ENCODE data around the gene RSU1.

The RSU1 gene

GRCh38 chr10:16741540-16741939, 75.7 kb downstream of the RSU1 start:
- DNase-seq (ENCODE audit: low read depth in 2 of 2): no peak

- DNase-seq (ENCODE audit: low read depth in 2 of 2): no peak
Measured at GRCh38 chr10:16737420-16737819, 79.8 kb downstream of the RSU1 start.

GRCh38 chr10:16735671-16736070, 81.6 kb downstream of the RSU1 start:
- no peak for DNase-seq (ENCODE audit: low read depth in 2 of 2)

GRCh38 chr10:16732376-16732775, 84.8 kb downstream of the RSU1 start:
- no peak for DNase-seq (ENCODE audit: low read depth in 2 of 2)

- no peak for DNase-seq (ENCODE audit: low read depth in 2 of 2)
Measured at GRCh38 chr10:16728266-16728665, 89.0 kb downstream of the RSU1 start.

- no peak for DNase-seq (ENCODE audit: low read depth in 2 of 2)
Measured at GRCh38 chr10:16727666-16728065, 89.6 kb downstream of the RSU1 start.

GRCh38 chr10:16724509-16724908, 92.7 kb downstream of the RSU1 start:
- DNase-seq (ENCODE audit: low read depth in 2 of 2): no peak

GRCh38 chr10:16720812-16721211, 96.4 kb downstream of the RSU1 start:
- DNase-seq (ENCODE audit: low read depth in 2 of 2): no peak

GRCh38 chr10:16717622-16718395, 99.4 kb downstream of the RSU1 start:
- no peak for DNase-seq (ENCODE audit: low read depth in 2 of 2)

GRCh38 chr10:16716051-16716450, 101.2 kb downstream of the RSU1 start:
- DNase-seq (ENCODE audit: low read depth in 2 of 2): no peak

GRCh38 chr10:16713290-16713689, 103.9 kb downstream of the RSU1 start:
- DNase-seq (ENCODE audit: low read depth in 2 of 2): no peak

GRCh38 chr10:16712883-16713282, 104.3 kb downstream of the RSU1 start:
- no peak for DNase-seq (ENCODE audit: low read depth in 2 of 2)

GRCh38 chr10:16700331-16700730, 116.9 kb downstream of the RSU1 start:
- no peak for DNase-seq (ENCODE audit: low read depth in 2 of 2)

- DNase-seq (ENCODE audit: low read depth in 2 of 2): no peak
Measured at GRCh38 chr10:16699435-16700057, 117.7 kb downstream of the RSU1 start.

- DNase-seq (ENCODE audit: low read depth in 2 of 2): no peak
Measured at GRCh38 chr10:16698461-16698860, 118.8 kb downstream of the RSU1 start.

- DNase-seq (ENCODE audit: low read depth in 2 of 2): no peak
Measured at GRCh38 chr10:16690417-16690816, 126.8 kb downstream of the RSU1 start.

GRCh38 chr10:16689696-16690095, 127.5 kb downstream of the RSU1 start:
- DNase-seq (ENCODE audit: low read depth in 2 of 2): no peak

- no peak for DNase-seq (ENCODE audit: low read depth in 2 of 2)
Measured at GRCh38 chr10:16689227-16689626, 128.0 kb downstream of the RSU1 start.

GRCh38 chr10:16686054-16686902, 130.9 kb downstream of the RSU1 start:
- DNase-seq (ENCODE audit: low read depth in 2 of 2): no peak

- DNase-seq (ENCODE audit: low read depth in 2 of 2): no peak
Measured at GRCh38 chr10:16685551-16685950, 131.7 kb downstream of the RSU1 start.

GRCh38 chr10:16681521-16681920, 135.7 kb downstream of the RSU1 start:
- DNase-seq (ENCODE audit: low read depth in 2 of 2): no peak

- DNase-seq (ENCODE audit: low read depth in 2 of 2): no peak
Measured at GRCh38 chr10:16679511-16679910, 137.7 kb downstream of the RSU1 start.

- DNase-seq (ENCODE audit: low read depth in 2 of 2): no peak
Measured at GRCh38 chr10:16675334-16675733, 141.9 kb downstream of the RSU1 start.
